HCT116 (cell line): ENCODE results near the gene ATP8B4. TPM values are rescaled to one million over a fixed set of nuclear protein-coding genes. Genes with fewer than 3 reads are reported as not detected.

Source experiments
- ATAC-seq: fragments of 200-7000 bp; cut with Tn5 transposase; 2 replicates; pipeline ENCODE4 v1.9.1; 2020; ENCODE audit warnings: mild to moderate bottlenecking, moderate library complexity
- BruUV-seq: library from RNA; stranded (reverse); fragments of 400-500 nt; replicated peaks from 2 replicates; lab custom pipeline; 2021; lab: Mats Ljungman, UMichigan
- CTCF ChIA-PET: fragments of 300-600 bp; sonication (Branson Sonifier 250); formaldehyde crosslinking; loops from one replicate; lab custom pipeline; 2021; ENCODE audit warnings: antibody characterized with exemption; lab: Charles Lee
- POLR2A ChIA-PET: fragments of 300-600, 350-600 bp; sonication (Branson Sonifier 250); formaldehyde crosslinking; loops from one replicate; lab custom pipeline; 2021; ENCODE audit warnings: antibody characterized with exemption; lab: Charles Lee
- RAD21 ChIA-PET, 2 experiments: fragments of 300-600 bp; sonication (Branson Sonifier 250); formaldehyde crosslinking; loops; one replicate each; lab custom pipeline; 2023; ENCODE audit warnings: low total read pairs in 2 of 2; ENCODE audit not compliant: uncharacterized antibody in 2 of 2, unreplicated experiment in 2 of 2, low non-redundant PET in 1 of 2; lab: Charles Lee
- DNase-seq: peaks from one replicate; pipeline ENCODE4 v3.0.0-alpha.2; 2010; ENCODE audit warnings: low read depth, low spot score
- H2AFZ ChIP-seq: fragments of 200-600 bp; shearing (Covaris generic), sonication (generic); 2 replicates; pipeline ENCODE4 v1.6.1; 2017; ENCODE audit warnings: low read depth, mixed run types, mixed read lengths, antibody characterized with exemption, low read length; ENCODE audit not compliant: poor library complexity, severe bottlenecking
- H3K27ac ChIP-seq: 2 replicates; pipeline ENCODE4 v1.5.1; 2012; ENCODE audit warnings: low read depth, low read length
- H3K27me3 ChIP-seq: fragments of 200-600 bp; sonication (generic); 2 replicates; pipeline ENCODE4 v1.6.1; 2016; ENCODE audit warnings: mixed run types, low read length, mixed read lengths; ENCODE audit not compliant: insufficient read depth
- H3K36me3 ChIP-seq, 2 experiments: fragments of 200-500 bp in 1 of 2; fragments of 200-600 bp in 1 of 2; sonication (Bioruptor generic) in 1 of 2; sonication (generic) in 1 of 2; 2 replicates each; pipeline versions ENCODE4 v1.5.1 to v1.6.1; 2014 to 2016; ENCODE audit warnings: low read length in 2 of 2, inconsistent platforms in 1 of 2, mixed read lengths in 1 of 2, mixed run types in 1 of 2; ENCODE audit not compliant: insufficient read depth in 2 of 2, control insufficient read depth in 1 of 2
- H3K4me1 ChIP-seq, 2 experiments: fragments of 200-600 bp in 1 of 2; sonication (generic) in 1 of 2; 2 replicates each; pipeline versions ENCODE4 v1.5.1 to v1.6.1; 2012 to 2017; ENCODE audit warnings: low read length in 2 of 2, inconsistent platforms in 1 of 2, mild to moderate bottlenecking in 1 of 2, mixed read lengths in 1 of 2, mixed run types in 1 of 2, moderate library complexity in 1 of 2; ENCODE audit not compliant: insufficient read depth in 2 of 2, control insufficient read depth in 1 of 2
- H3K4me2 ChIP-seq: fragments of 200-600 bp; sonication (generic); 2 replicates; pipeline ENCODE4 v1.6.1; 2017; ENCODE audit warnings: mixed run types, low read length, mixed read lengths
- H3K4me3 ChIP-seq, 2 experiments: fragments of 200-600 bp in 1 of 2; sonication (generic) in 1 of 2; replicated peaks in 1 of 2; 2 replicates each; pipeline ENCODE4 v1.5.1; 2011 to 2016; ENCODE audit warnings: low read length in 2 of 2, control low read depth in 1 of 2, low read depth in 1 of 2, mild to moderate bottlenecking in 1 of 2, mixed read lengths in 1 of 2, mixed run types in 1 of 2
- H3K79me2 ChIP-seq: fragments of 200-600 bp; sonication (generic); 2 replicates; pipeline ENCODE4 v1.6.1; 2017; ENCODE audit warnings: mild to moderate bottlenecking, mixed run types, low read length, moderate library complexity, mixed read lengths; ENCODE audit not compliant: insufficient read depth
- H3K9ac ChIP-seq: fragments of 200-600 bp; sonication (generic); 2 replicates; pipeline ENCODE4 v1.6.1; 2016; ENCODE audit warnings: low read length, mixed read lengths
- H3K9me2 ChIP-seq: fragments of 200-600 bp; sonication (generic), shearing (Covaris generic); 2 replicates; pipeline ENCODE4 v1.6.1; 2017; ENCODE audit warnings: mixed run types, mild to moderate bottlenecking, moderate library complexity; ENCODE audit not compliant: insufficient read depth
- H3K9me3 ChIP-seq, 2 experiments: fragments of 200-500 bp in 1 of 2; fragments of 200-600 bp in 1 of 2; sonication (Bioruptor generic) in 1 of 2; sonication (generic) in 1 of 2; 2 replicates each; pipeline ENCODE4 v1.6.1; 2014 to 2017; ENCODE audit warnings: low read length in 2 of 2, mixed read lengths in 2 of 2, inconsistent platforms in 1 of 2, low read depth in 1 of 2, mild to moderate bottlenecking in 1 of 2, mixed run types in 1 of 2, moderate library complexity in 1 of 2; ENCODE audit not compliant: control insufficient read depth in 1 of 2, insufficient read depth in 1 of 2
- H4K20me1 ChIP-seq: fragments of 200-600 bp; sonication (generic), shearing (Covaris generic); 2 replicates; pipeline ENCODE4 v1.6.1; 2017; ENCODE audit warnings: mixed run types, mild to moderate bottlenecking, moderate library complexity; ENCODE audit not compliant: insufficient read depth
- CEBPB ChIP-seq: IDR thresholded peaks from 2 replicates; pipeline ENCODE4 v1.6.1; 2012; ENCODE audit warnings: low read depth
- ELF1 ChIP-seq: IDR thresholded peaks from 2 replicates; pipeline ENCODE4 v1.6.1; 2012; ENCODE audit warnings: low read depth, borderline replicate concordance
- EZH2phosphoT487 ChIP-seq: fragments of 200-600 bp; IDR thresholded peaks from 2 replicates; pipeline ENCODE4 v1.6.1; 2018; ENCODE audit warnings: antibody characterized with exemption, borderline replicate concordance
- FOSL1 ChIP-seq: IDR thresholded peaks from 2 replicates; pipeline ENCODE4 v1.6.1; 2012; ENCODE audit warnings: low read depth
- POLR2A ChIP-seq: IDR thresholded peaks from 2 replicates; pipeline ENCODE4 v1.7.0; 2011; ENCODE audit warnings: borderline replicate concordance; ENCODE audit not compliant: insufficient read depth, insufficient read length; ENCODE audit errors: extremely low read depth
- RAD21 ChIP-seq: IDR thresholded peaks from 2 replicates; pipeline ENCODE4 v1.6.1; 2012; ENCODE audit warnings: low read depth, mild to moderate bottlenecking
- SRF ChIP-seq: IDR thresholded peaks from 2 replicates; pipeline ENCODE4 v1.6.1; 2012; ENCODE audit warnings: low read depth
- YY1 ChIP-seq: IDR thresholded peaks from 2 replicates; pipeline ENCODE4 v1.6.1; 2011; ENCODE audit warnings: low read length, low read depth, moderate library complexity, mild to moderate bottlenecking; ENCODE audit not compliant: insufficient replicate concordance; ENCODE audit errors: extremely low read depth
- intact Hi-C: fragments of 100-400 bp; cut with micrococcal nuclease; formaldehyde crosslinking; loops from 2 replicates; pipeline ENCODE4 v1.10.0; 2022
- total RNA-seq: library from RNA; stranded (reverse); gene quantifications from one replicate; pipeline ENCODE4 v1.2.1, GENCODE V29; 2021; ENCODE audit not compliant: unreplicated experiment

Gene ATP8B4
- total RNA-seq, 1 experiment from 2014 or later, result 0.25 TPM

GRCh38 chr15:49985463-49985862 is 133.6 kb downstream of the ATP8B4 start (continued):
- TF ChIP-seq SRF (no peak), ELF1 (no peak)

GRCh38 chr15:49984436-49984835 is 134.6 kb downstream of the ATP8B4 start:
- H3K27me3 ChIP-seq, result no peaks in the 10 kb centered on the region
- POLR2A ChIA-PET, result no interaction called here
- H3K9me2 ChIP-seq, result no peaks in the 10 kb centered on the region
- H3K9me3 ChIP-seq, result no peaks in the 10 kb centered on the region
- DNase-seq (no peak), ATAC-seq (no peak)
- no peak overlapping the region for H2AFZ ChIP-seq
- H3K79me2 ChIP-seq, result no peaks in the 10 kb centered on the region
- no peak overlapping the region for H3K4me2 ChIP-seq
- H3K27ac ChIP-seq, result no peak overlapping the region
- BruUV-seq, result no TSS peak
- H3K4me1 ChIP-seq, result no peaks in the 10 kb centered on the region
- TF ChIP-seq YY1, result no peak
- CTCF ChIA-PET, result no interaction called here
- H3K4me3 ChIP-seq, result no peak overlapping the region
- no peaks in the 10 kb centered on the region for H4K20me1 ChIP-seq
- no peak overlapping the region for H3K9ac ChIP-seq
- intact Hi-C loops, result no loop called here
- RAD21 ChIA-PET, result no interaction called here
- H3K36me3 ChIP-seq, result no peaks in the 10 kb centered on the region

GRCh38 chr15:49982584-49982983 is 136.4 kb downstream of the ATP8B4 start:
- Histone ChIP-seq H3K4me2 (no peak overlapping the region), H3K4me3 (no peak overlapping the region), H3K36me3 (no peaks in the 10 kb centered on the region), H3K9ac (no peak overlapping the region), H3K27me3 (no peaks in the 10 kb centered on the region), H3K4me1 (no peaks in the 10 kb centered on the region), H4K20me1 (no peaks in the 10 kb centered on the region), H3K9me3 (no peaks in the 10 kb centered on the region), H2AFZ (no peak overlapping the region), H3K79me2 (no peaks in the 10 kb centered on the region), H3K9me2 (no peaks in the 10 kb centered on the region), H3K27ac (no peak overlapping the region)
- POLR2A ChIA-PET, result no interaction called here
- TF ChIP-seq POLR2A (no peak), RAD21 (no peak), FOSL1 (no peak), EZH2phosphoT487 (no peak), CEBPB (no peak), ELF1 (no peak)
- intact Hi-C loops, result no loop called here
- no peak for ATAC-seq
- RAD21 ChIA-PET, result no interaction called here
- CTCF ChIA-PET, result interaction anchor here (0.8 kb wide), 1 partner anchor 21 kb away, joined by 3 read pairs; no protein-coding TSS in a partner anchor
- BruUV-seq, result no TSS peak
- no peak for DNase-seq
